A673 (cell line): ENCODE measurements around the gene ZNF500. TPM values are rescaled to one million over a fixed set of nuclear protein-coding genes. Genes with fewer than 3 reads are reported as not detected.

Source experiments
- BruUV-seq: library from RNA; stranded (reverse); fragments of 400-500 nt; replicated peaks from 2 replicates; lab custom pipeline; 2021; lab: Mats Ljungman, UMichigan
- CTCF ChIA-PET: fragments of 300-600 bp; sonication (Branson Sonifier 250); formaldehyde crosslinking; loops from one replicate; lab custom pipeline; 2022; ENCODE audit warnings: antibody characterized with exemption; lab: Charles Lee
- POLR2A ChIA-PET: fragments of 300-600 bp; sonication (Branson Sonifier 250); formaldehyde crosslinking; loops from one replicate; lab custom pipeline; 2022; ENCODE audit warnings: antibody characterized with exemption; ENCODE audit not compliant: low non-redundant PET; lab: Charles Lee
- DNase-seq: peaks from one replicate; pipeline ENCODE4 v3.0.0-alpha.2; 2015; ENCODE audit warnings: low spot score
- H3K27ac ChIP-seq: fragments of 200-600 bp; sonication (generic); 2 replicates; pipeline ENCODE4 v1.5.1; 2016; ENCODE audit warnings: mixed run types, low read depth, mild to moderate bottlenecking, mixed read lengths, antibody characterized with exemption, low read length; ENCODE audit not compliant: poor library complexity, severe bottlenecking
- H3K27me3 ChIP-seq: fragments of 200-600 bp; sonication (generic); replicated peaks from 2 replicates; pipeline ENCODE4 v1.6.1; 2017; ENCODE audit warnings: mixed run types, low read depth, mild to moderate bottlenecking, mixed read lengths, antibody characterized with exemption, low read length; ENCODE audit not compliant: insufficient read depth, poor library complexity
- H3K36me3 ChIP-seq: fragments of 200-600 bp; sonication (generic); 2 replicates; pipeline ENCODE4 v1.6.1; 2016; ENCODE audit warnings: mixed run types, mild to moderate bottlenecking, mixed read lengths, antibody characterized with exemption, low read length; ENCODE audit not compliant: insufficient read depth, poor library complexity, severe bottlenecking
- H3K4me1 ChIP-seq: fragments of 200-600 bp; sonication (generic); 2 replicates; pipeline ENCODE4 v1.6.1; 2017; ENCODE audit warnings: mixed run types, mild to moderate bottlenecking, mixed read lengths, antibody characterized with exemption, low read length; ENCODE audit not compliant: insufficient read depth, poor library complexity, severe bottlenecking
- H3K4me3 ChIP-seq: fragments of 200-600 bp; sonication (generic); 2 replicates; pipeline ENCODE4 v1.5.1; 2016; ENCODE audit warnings: low read depth, mixed run types, mild to moderate bottlenecking, mixed read lengths, low read length; ENCODE audit not compliant: poor library complexity, severe bottlenecking
- H3K9me3 ChIP-seq: fragments of 200-600 bp; sonication (generic); 2 replicates; pipeline ENCODE4 v1.6.1; 2016; ENCODE audit warnings: mixed run types, low read depth, mild to moderate bottlenecking, mixed read lengths, antibody characterized with exemption, low read length; ENCODE audit not compliant: poor library complexity, severe bottlenecking
- CTCF ChIP-seq: fragments of 300-800, 200-600 bp; sonication (generic); conservative IDR thresholded peaks from 2 replicates; pipeline ENCODE4 v1.5.1; 2017; ENCODE audit warnings: low read depth, mild to moderate bottlenecking, antibody characterized with exemption, low read length, moderate library complexity, mixed read lengths
- EZH2 ChIP-seq: fragments of 200-600 bp; sonication (generic); IDR thresholded peaks from 2 replicates; pipeline ENCODE4 v1.6.1; 2017; ENCODE audit warnings: borderline replicate concordance, low read depth, mild to moderate bottlenecking, mixed read lengths, antibody characterized with exemption, low read length; ENCODE audit not compliant: poor library complexity, severe bottlenecking
- intact Hi-C: fragments of 100-400 bp; cut with micrococcal nuclease; formaldehyde crosslinking; loops from one replicate; pipeline ENCODE4 v1.10.0; 2022; ENCODE audit not compliant: unreplicated experiment
- total RNA-seq: library from RNA; stranded (reverse); gene quantifications from 2 replicates; pipeline ENCODE4 v1.2.3, GENCODE V29; 2021

ZNF500 gene
- total RNA-seq, 1 experiment from 2014 or later = 16.8 TPM

DNA sequence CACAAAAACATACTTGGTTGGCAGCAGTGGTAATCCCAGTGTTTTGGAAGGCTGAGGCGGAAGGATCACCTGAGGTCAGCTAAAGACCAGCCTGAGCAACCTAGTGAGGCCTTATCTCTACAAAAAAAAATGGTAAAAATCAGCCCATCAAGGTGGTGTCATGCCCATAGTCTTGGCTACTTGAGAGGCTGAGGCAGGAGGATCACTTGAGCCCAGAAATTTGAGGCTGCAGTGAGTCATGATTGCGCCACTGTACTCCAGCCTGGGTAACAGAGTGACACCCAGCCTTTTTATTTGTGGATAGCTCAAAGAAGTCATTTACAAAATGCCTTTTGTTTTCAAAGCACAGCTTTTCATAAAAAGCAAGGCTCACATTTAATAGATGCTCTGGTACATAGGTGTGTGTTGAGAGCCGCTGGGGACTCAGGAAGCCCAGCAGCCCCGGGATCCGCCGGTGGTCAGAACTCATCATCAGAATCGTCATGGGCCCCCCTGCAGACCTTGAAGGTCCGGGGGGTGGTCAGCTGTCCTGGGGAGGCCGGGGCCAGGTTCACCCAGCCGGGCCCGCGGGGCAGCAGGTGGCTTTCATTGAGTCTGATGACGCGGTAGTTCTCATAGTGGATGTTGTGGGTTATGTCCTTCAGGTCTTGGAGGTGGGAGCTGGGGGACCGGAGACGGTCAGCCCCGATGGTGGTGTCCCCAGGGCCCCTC is 10.5 kb upstream of the ZNF500 start:
- no peak for DNase-seq
- Histone ChIP-seq H3K27me3 (no peaks in the 10 kb centered on the region), H3K27ac (no peak overlapping the region), H3K4me3 (no peak overlapping the region), H3K9me3 (no peaks in the 10 kb centered on the region), H3K4me1 (no peaks in the 10 kb centered on the region), H3K36me3 (no peaks in the 10 kb centered on the region)
- no TSS peak for BruUV-seq
- TF ChIP-seq CTCF (no peak), EZH2 (no peak)
- ChIA-PET CTCF (no interaction called here), POLR2A (interaction anchor here (0.7 kb wide), 1 partner anchor 13 kb away, joined by 3 read pairs; no protein-coding TSS in a partner anchor)
- intact Hi-C loops = no loop called here

- DNase-seq = no peak
- no peaks in the 10 kb centered on the region for H3K27me3 ChIP-seq
- no peak overlapping the region for H3K27ac ChIP-seq
- H3K4me3 ChIP-seq = no peak overlapping the region
- ChIA-PET POLR2A (no interaction called here), CTCF (no interaction called here)
- no TSS peak for BruUV-seq
- no peaks in the 10 kb centered on the region for H3K9me3 ChIP-seq
- TF ChIP-seq CTCF (no peak), EZH2 (no peak)
- H3K4me1 ChIP-seq = no peaks in the 10 kb centered on the region
- H3K36me3 ChIP-seq = no peaks in the 10 kb centered on the region
- intact Hi-C loops = no loop called here
Observed at GRCh38 chr16:4776141-4776705, 9.3 kb upstream of the ZNF500 start.

- ChIA-PET CTCF (no interaction called here), POLR2A (no interaction called here)
- Histone ChIP-seq H3K4me3 (no peak overlapping the region), H3K4me1 (no peaks in the 10 kb centered on the region), H3K9me3 (no peaks in the 10 kb centered on the region), H3K27ac (no peak overlapping the region), H3K27me3 (no peaks in the 10 kb centered on the region), H3K36me3 (no peaks in the 10 kb centered on the region)
- no peak for TF ChIP-seq EZH2
- TF ChIP-seq CTCF = no peak
- DNase-seq = no peak
- BruUV-seq = no TSS peak
- intact Hi-C loops = no loop called here
Observed at GRCh38 chr16:4775005-4775404, 8.0 kb upstream of the ZNF500 start.
